ENCODE results near the gene ADAM22.

GRCh38 chr7:88037050-88037449 lies 103.0 kb downstream of the ADAM22 start:
- TF ChIP-seq CTCF (IDR thresholded peaks at IDR 0.05) = no peak
- TF ChIP-seq POLR2A (IDR thresholded peaks at IDR 0.05) = no peak
- no peak for TF ChIP-seq POLR2AphosphoS5 (IDR thresholded peaks at IDR 0.05)
- no peak for TF ChIP-seq EP300 (IDR thresholded peaks at IDR 0.05)
